ENCODE data around the gene DNAJC28. TPM values are rescaled to one million over a fixed set of nuclear protein-coding genes. Genes with fewer than 3 reads are reported as not detected.
A peak's percentile ranks its signal among the peaks of the same experiment; 100 is the strongest.

DNAJC28 gene
- total RNA-seq: 2.4 to 3.5 TPM (median 2.6 TPM) in 3 replicates
- long read RNA-seq: 0 reads

- TF ChIP-seq CTCF (IDR thresholded peaks at IDR 0.05): no peak
- peak within 1 kb of the TSS; percentile 95 for H3K4me3 Mint-ChIP-seq (ENCODE audit: unreplicated experiment)
- no peaks in the 10 kb centered on the region for H3K36me3 Mint-ChIP-seq (ENCODE audit: low read depth)
- no peaks in the 10 kb centered on the region for H3K9me3 Mint-ChIP-seq (ENCODE audit: low read depth)
- peaks cover 15% of the 10 kb centered on the region for H3K4me1 Mint-ChIP-seq (ENCODE audit: low read depth)
- peak; percentile 97 for DNase-seq (ENCODE audit: low spot score)
- H3K27me3 Mint-ChIP-seq (ENCODE audit: low read depth): peaks cover 7% of the 10 kb centered on the region
- peak within 1 kb of the TSS; percentile 96 for H3K27ac Mint-ChIP-seq (ENCODE audit: unreplicated experiment)
Observed at GRCh38 chr21:33491373-33492102, at the start of gene DNAJC28. DNAJC28 (minus strand) TSS chr21:33491716; CDS start chr21:33489393, 2,323 bp downstream.

GRCh38 chr21:33541105-33541711 is 49.7 kb upstream of the DNAJC28 start:
- H3K4me1 Mint-ChIP-seq (ENCODE audit: low read depth): peaks cover 40% of the 10 kb centered on the region
- peaks cover 11% of the 10 kb centered on the region for H3K36me3 Mint-ChIP-seq (ENCODE audit: low read depth)
- no peak for DNase-seq (ENCODE audit: low spot score)
- peak overlapping the region; percentile 95 for H3K4me3 Mint-ChIP-seq (ENCODE audit: unreplicated experiment)
- no peak for TF ChIP-seq CTCF (IDR thresholded peaks at IDR 0.05)
- peak overlapping the region; percentile 100 for H3K27ac Mint-ChIP-seq (ENCODE audit: unreplicated experiment)
- no peaks in the 10 kb centered on the region for H3K27me3 Mint-ChIP-seq (ENCODE audit: low read depth)
- no peaks in the 10 kb centered on the region for H3K9me3 Mint-ChIP-seq (ENCODE audit: low read depth)

DNA sequence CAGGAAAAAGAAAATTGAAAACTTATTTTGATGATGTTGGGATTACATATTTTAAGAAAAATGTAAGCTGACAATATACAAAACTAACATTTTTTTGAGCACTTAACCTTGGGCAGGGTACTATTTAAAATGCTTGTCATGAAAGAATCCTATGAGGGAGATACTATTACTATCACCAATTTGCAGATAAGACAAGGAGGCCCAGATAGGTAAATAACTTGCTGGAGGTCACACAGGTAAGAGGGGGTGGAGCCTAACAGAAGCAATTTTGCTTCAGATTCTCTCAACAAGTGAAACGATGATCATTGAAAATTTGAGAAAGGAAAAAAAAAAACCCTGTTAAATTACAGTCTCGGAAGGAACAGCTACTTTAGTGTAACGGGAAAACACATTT is 49.2 kb upstream of the DNAJC28 start:
- H3K27me3 Mint-ChIP-seq (ENCODE audit: low read depth): no peaks in the 10 kb centered on the region
- H3K36me3 Mint-ChIP-seq (ENCODE audit: low read depth): peaks cover 10% of the 10 kb centered on the region
- peak overlapping the region; percentile 66 for H3K27ac Mint-ChIP-seq (ENCODE audit: unreplicated experiment)
- H3K9me3 Mint-ChIP-seq (ENCODE audit: low read depth): no peaks in the 10 kb centered on the region
- H3K4me3 Mint-ChIP-seq (ENCODE audit: unreplicated experiment): peak overlapping the region; percentile 95
- DNase-seq (ENCODE audit: low spot score): no peak
- no peak for TF ChIP-seq CTCF (IDR thresholded peaks at IDR 0.05)
- peaks cover 35% of the 10 kb centered on the region for H3K4me1 Mint-ChIP-seq (ENCODE audit: low read depth)

DNA sequence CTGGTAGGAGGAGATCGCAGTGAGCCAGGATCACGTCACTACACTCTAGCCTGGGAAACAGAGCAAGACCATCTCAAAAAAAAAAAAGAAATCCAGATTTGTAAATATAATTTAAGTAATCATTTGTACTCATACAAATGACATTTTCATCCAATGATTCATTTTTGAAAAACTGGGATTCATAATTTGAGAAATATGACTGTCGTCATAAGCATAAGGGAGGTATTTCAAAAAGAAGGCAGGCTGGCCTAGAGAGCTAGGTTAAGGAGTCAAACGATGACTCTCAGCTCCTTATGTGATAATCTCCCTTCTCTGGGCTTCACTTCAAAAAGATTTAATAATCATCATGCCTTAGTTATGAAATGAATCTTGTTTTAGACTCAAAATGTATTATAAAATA is 48.1 kb upstream of the DNAJC28 start:
- Mint-ChIP-seq H3K4me3 (ENCODE audit: unreplicated experiment) (no peak overlapping the region), H3K27ac (ENCODE audit: unreplicated experiment) (no peak overlapping the region)
- DNase-seq (ENCODE audit: low spot score): no peak

More for the DNA sequence above, 48.1 kb upstream of the DNAJC28 start:
- Mint-ChIP-seq H3K27me3 (ENCODE audit: low read depth) (no peaks in the 10 kb centered on the region), H3K36me3 (ENCODE audit: low read depth) (peaks cover 10% of the 10 kb centered on the region), H3K9me3 (ENCODE audit: low read depth) (no peaks in the 10 kb centered on the region), H3K4me1 (ENCODE audit: low read depth) (peaks cover 25% of the 10 kb centered on the region)
- TF ChIP-seq CTCF (IDR thresholded peaks at IDR 0.05): no peak
